Neutrophil (primary cell): ENCODE measurements around the gene RASD2.
"Not testable (repeated sequence)": the region's sequence is repeated elsewhere in the genome, so short reads cannot be mapped to it uniquely, and the experiment has no call there.

ENCODE experiments used
- H3K27ac ChIP-seq: fragments of 200-600 bp; sonication (generic); 2 replicates; pipeline ENCODE4 v1.5.1; 2016; ENCODE audit warnings: mild to moderate bottlenecking, moderate library complexity
- H3K27me3 ChIP-seq: fragments of 200-600 bp; sonication (generic); 2 replicates; pipeline ENCODE4 v1.6.0; 2016; ENCODE audit warnings: mild to moderate bottlenecking
- H3K36me3 ChIP-seq: fragments of 200-600 bp; sonication (generic); 2 replicates; pipeline ENCODE4 v1.5.1; 2017
- H3K4me1 ChIP-seq, 2 experiments: fragments of 200-600 bp in 1 of 2; sonication (generic) in 1 of 2; 1 replicate in 1 of 2; 2 replicates in 1 of 2; pipeline versions ENCODE4 v1.5.1 to v1.6.1; 2013 to 2016; ENCODE audit warnings: low read depth in 1 of 2, low read length in 1 of 2, mild to moderate bottlenecking in 1 of 2, moderate library complexity in 1 of 2; ENCODE audit not compliant: control insufficient read depth in 1 of 2, insufficient read depth in 1 of 2
- H3K4me3 ChIP-seq, 2 experiments: fragments of 200-600 bp in 1 of 2; sonication (generic) in 1 of 2; 1 replicate in 1 of 2; 2 replicates in 1 of 2; pipeline ENCODE4 v1.5.1; 2013 to 2016; ENCODE audit warnings: low read depth in 1 of 2, low read length in 1 of 2, mild to moderate bottlenecking in 1 of 2, moderate library complexity in 1 of 2
- H3K9me3 ChIP-seq: fragments of 200-600 bp; sonication (generic); 2 replicates; pipeline ENCODE4 v1.5.1; 2016
- CTCF ChIP-seq: fragments of 200-600 bp; sonication (generic); IDR thresholded peaks from 2 replicates; pipeline ENCODE4 v1.5.1; 2016; ENCODE audit warnings: antibody characterized with exemption

The RASD2 gene

GRCh38 chr22:35509960-35510359 is 30.7 kb upstream of the RASD2 start:
- no peaks in the 10 kb centered on the region for H3K36me3 ChIP-seq
- no peaks in the 10 kb centered on the region for H3K9me3 ChIP-seq
- no peak overlapping the region for H3K4me3 ChIP-seq
- H3K27me3 ChIP-seq, result peaks cover 46% of the 10 kb centered on the region
- no peak overlapping the region for H3K27ac ChIP-seq
- no peak for TF ChIP-seq CTCF
- H3K4me1 ChIP-seq, result no peaks in the 10 kb centered on the region

- Histone ChIP-seq H3K4me3 (no peak overlapping the region), H3K27ac (no peak overlapping the region), H3K4me1 (no peaks in the 10 kb centered on the region), H3K27me3 (peaks cover 40% of the 10 kb centered on the region), H3K36me3 (no peaks in the 10 kb centered on the region), H3K9me3 (no peaks in the 10 kb centered on the region)
- TF ChIP-seq CTCF, result no peak
Measured at GRCh38 chr22:35510481-35510934, 30.1 kb upstream of the RASD2 start.

- Histone ChIP-seq H3K27me3 (peaks cover 36% of the 10 kb centered on the region), H3K4me3 (no peak overlapping the region), H3K27ac (no peak overlapping the region), H3K9me3 (no peaks in the 10 kb centered on the region), H3K4me1 (no peaks in the 10 kb centered on the region), H3K36me3 (no peaks in the 10 kb centered on the region)
- no peak for TF ChIP-seq CTCF
Measured at GRCh38 chr22:35510951-35511350, 29.7 kb upstream of the RASD2 start.

GRCh38 chr22:35514366-35514765 is 26.3 kb upstream of the RASD2 start:
- TF ChIP-seq CTCF, result no peak
- Histone ChIP-seq H3K9me3 (no peaks in the 10 kb centered on the region), H3K27me3 (peaks cover 42% of the 10 kb centered on the region), H3K36me3 (no peaks in the 10 kb centered on the region), H3K4me3 (no peak overlapping the region), H3K4me1 (no peaks in the 10 kb centered on the region), H3K27ac (no peak overlapping the region)

- H3K27me3 ChIP-seq, result peaks cover 49% of the 10 kb centered on the region
Measured at GRCh38 chr22:35515952-35516351, 24.7 kb upstream of the RASD2 start.

GRCh38 chr22:35516723-35517122 is 23.9 kb upstream of the RASD2 start:
- Histone ChIP-seq H3K4me1 (no peaks in the 10 kb centered on the region), H3K27ac (no peak overlapping the region), H3K36me3 (no peaks in the 10 kb centered on the region), H3K27me3 (peaks cover 49% of the 10 kb centered on the region), H3K9me3 (no peaks in the 10 kb centered on the region), H3K4me3 (no peak overlapping the region)
- no peak for TF ChIP-seq CTCF

More at GRCh38 chr22:35515952-35516351, 24.7 kb upstream of the RASD2 start:
- not testable (repeated sequence) for H3K36me3 ChIP-seq, H3K4me3 ChIP-seq, H3K9me3 ChIP-seq, H3K4me1 ChIP-seq, H3K27ac ChIP-seq
